GM21717 (cell line): Measurements from ENCODE around the gene BARX1.

Source experiments
- ATAC-seq: cut with Tn5 transposase; IDR thresholded peaks from one replicate; pipeline ENCODE4 v1.9.1; 2021; ENCODE audit warnings: mild to moderate bottlenecking, moderate library complexity; ENCODE audit not compliant: unreplicated experiment

The BARX1 gene

GRCh38 chr9:93929231-93929630, 25.9 kb downstream of the BARX1 start:
- no peak for ATAC-seq

GRCh38 chr9:93922535-93922934, 32.6 kb downstream of the BARX1 start:
- no peak for ATAC-seq

DNA sequence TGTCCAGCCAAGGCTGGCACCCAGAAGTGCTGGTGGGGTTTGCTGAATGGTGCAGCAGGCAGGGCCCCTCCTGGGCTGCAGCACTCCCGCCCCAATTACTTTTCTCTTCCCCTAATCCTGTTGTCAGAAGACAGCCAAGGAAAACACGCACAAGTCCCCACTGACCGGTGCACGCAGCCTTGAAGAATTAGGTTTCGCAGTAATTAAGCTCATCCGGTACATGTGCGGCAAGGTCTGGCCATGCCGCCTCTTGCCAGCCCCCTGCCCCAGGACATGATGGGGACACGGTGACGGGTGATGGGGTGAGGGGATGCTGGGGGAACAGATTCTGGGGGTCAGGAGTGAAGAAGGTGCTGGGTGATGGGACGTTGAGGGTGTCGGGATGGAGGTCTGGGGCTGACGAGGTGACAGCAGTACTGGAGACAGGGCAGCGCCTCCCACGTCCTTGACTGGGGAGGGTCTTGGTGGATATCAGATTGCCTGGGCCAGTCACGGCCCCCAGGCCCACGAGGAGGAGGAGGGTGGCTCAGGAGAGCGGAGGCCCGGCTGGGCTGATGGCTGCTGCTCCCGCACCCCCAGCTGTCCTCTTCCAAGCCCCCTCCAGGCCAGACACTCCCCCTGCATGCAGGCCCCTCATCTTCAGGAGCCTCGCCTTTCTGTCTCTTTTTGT, 34.9 kb downstream of the BARX1 start:
- ATAC-seq, result no peak

GRCh38 chr9:93918061-93918460, 37.1 kb downstream of the BARX1 start:
- ATAC-seq, result no peak

DNA sequence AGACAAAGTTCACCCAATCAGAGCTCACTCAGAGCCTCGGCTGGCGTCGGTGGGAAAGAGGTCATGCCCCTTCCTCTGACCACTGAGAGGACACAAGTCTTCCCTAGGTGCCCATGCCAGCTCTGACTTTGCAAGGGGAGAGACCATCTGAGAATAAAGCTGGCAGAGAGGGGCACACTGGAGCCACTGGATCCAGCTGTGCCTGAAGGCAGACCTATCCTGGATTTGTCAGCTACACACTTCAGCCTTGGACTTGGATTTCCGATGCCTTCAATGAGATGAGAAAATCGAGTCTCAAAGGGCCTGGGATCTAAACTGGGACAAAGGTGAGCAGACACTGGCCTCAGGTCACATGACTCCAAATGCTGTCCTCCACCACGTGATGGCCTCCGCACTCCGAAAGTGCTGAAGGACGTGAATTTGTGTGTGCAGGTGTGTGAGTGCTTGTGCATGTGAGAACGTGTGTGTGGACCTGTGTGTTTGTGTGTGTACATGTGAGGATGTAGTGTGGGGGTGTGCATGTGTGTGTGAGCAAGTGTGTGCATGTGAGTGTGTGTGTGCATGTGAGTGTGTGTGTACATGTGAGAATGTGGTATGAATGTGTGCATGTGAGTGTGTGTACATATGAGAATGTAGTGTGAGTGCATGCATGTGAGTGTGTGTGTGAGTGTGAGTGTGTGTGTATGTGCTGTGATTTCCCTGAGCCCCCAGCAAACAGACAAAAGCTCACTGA, 37.9 kb downstream of the BARX1 start:
- no peak for ATAC-seq

- ATAC-seq, result no peak
These were observed 38.8 kb downstream of the BARX1 start for GRCh38 chr9:93916358-93916757.

DNA sequence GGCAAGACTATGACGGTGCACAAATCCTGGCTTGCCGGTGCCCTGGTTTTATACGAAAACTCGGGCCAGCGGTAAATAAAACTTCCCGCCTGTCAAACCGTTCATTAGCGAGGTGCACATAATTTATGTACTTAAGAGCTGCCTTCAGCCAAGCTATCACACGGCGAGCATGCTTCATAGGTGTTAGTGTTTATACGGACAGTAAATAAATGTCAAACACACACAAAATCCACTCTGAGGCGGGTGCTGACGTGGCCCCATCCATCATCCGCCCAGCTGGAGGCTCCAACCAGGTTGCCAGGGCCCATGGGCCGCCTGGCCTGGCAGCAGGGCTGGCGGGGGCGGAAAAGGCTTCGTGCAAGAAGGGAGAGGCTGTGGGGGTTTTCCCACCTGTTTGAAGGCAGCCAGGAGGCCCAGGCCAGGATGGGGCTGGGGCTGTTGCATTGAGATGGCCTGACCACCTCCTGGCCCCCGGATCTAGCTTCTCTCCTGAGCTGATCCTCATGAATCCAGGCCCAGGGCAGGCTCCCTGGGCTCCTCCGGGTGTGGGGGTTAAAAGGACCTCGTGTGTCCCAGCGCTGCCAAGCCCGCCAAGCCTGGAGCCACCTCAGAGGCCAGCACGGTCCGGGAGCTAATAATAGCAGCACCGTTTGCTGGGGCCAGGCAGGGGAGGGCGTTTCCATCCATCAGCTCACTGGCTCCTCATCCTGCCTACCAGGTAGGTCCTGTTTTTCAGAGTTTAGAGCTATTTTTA, 43.2 kb downstream of the BARX1 start:
- no peak for ATAC-seq

- ATAC-seq, result no peak
These were observed 43.9 kb downstream of the BARX1 start for GRCh38 chr9:93911136-93911745.

GRCh38 chr9:93910598-93910997, 44.6 kb downstream of the BARX1 start:
- no peak for ATAC-seq

GRCh38 chr9:93910196-93910595, 45.0 kb downstream of the BARX1 start:
- no peak for ATAC-seq

GRCh38 chr9:93909242-93909616, 45.9 kb downstream of the BARX1 start:
- no peak for ATAC-seq

DNA sequence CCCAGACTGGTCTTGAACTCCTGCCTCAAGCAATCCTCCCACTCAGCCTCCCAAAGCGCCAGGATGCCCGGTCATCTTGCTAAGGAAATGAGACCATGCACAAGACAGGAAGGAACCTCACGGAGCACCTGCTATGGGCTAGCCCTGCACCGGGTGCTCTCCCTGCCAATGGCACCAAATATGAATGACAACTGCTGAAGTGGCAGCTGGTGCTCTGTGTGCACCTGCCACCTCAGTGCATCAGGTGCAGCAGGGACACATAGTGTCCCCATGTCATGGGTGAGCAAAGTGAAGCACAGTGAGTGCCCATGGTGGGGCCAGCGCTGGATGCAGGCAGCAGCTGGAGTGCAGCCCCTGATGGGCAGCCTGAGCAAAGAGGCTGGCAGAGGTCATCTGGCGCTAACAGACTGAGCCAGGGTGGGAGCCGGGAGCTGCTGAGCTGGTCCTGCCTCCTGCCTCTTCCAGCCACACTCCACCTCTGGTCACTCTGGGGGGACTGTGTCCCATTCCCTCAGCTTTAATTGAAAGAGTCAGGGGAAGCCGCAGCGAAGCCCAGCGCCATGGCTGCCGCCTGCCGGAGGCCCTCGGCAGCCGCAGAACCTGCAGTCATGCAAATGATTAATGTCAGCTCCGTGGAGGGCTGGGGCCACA, 46.4 kb downstream of the BARX1 start:
- no peak for ATAC-seq

- ATAC-seq, result no peak
These were observed 47.5 kb downstream of the BARX1 start for GRCh38 chr9:93907551-93908199.

GRCh38 chr9:93906195-93906880, 48.8 kb downstream of the BARX1 start:
- ATAC-seq, result no peak

DNA sequence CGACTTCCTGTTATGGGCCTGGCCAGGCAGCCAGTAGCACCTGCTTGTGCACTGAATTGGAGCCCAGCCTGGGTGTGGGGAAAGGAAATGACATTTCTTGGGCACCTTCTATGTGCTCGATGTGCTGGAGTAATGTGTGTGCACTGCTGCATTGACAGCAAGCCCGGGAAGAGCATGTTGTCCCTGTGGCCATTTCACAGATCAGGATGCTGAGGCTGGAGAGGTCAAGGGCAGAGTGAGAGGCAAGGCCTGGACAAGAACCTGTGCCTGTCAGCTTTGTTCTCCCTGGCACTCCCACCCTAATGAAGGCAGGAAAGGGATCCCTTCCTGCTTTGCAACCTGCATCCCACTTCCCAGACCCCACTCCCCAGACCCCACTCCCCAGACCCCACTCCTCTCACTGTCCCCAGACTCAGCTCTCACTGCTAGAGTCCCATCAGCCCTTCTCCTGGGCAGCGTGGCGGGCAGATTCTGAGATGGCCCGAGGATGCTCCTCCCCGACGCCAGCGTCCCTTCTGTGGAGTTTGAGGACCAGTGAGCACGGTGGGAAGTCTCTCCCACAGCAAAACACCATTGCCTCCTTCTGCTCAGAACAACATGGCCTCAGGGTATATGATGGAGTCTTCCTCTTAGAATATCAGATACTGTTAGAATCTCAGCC, 49.6 kb downstream of the BARX1 start:
- ATAC-seq, result no peak

DNA sequence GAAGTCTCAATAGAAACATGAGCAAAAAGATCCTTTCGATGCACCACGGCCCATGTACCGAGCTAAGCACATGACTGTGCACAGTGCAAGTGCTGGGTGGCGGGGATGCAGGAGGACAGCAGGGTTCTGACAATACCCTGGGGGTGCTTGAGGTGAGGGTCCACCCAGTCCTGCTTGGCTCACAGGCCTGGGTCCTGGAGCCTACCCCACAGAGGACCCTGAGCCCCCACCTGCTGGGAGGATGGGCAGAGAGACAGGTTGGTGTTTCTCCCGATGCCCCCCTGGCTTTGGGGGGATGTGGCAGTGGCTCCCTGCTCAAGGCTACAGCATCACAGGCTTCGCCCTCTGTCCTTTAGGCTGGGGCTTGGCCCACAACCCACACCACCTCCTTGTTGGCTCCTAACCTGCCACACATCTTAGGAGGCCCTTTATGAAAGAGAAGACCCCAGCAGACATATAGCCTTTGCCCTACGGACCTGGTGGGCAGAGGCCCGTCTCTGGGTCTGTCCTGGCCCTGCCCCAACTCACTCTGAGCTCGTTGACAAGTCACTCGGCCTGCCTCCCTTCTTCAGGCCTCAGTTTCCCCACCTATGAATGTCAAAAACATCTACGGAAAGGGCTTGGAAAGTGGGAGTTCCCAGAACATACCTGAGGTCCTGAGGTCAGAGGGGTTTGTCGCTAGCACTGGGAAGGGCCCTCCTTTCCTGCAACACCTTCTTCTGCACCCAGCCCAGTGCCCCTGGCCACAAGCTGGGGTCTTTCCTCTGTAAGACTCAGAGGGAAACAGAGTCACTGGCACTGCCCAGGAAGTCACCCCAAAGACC, 50.3 kb downstream of the BARX1 start:
- ATAC-seq, result no peak

DNA sequence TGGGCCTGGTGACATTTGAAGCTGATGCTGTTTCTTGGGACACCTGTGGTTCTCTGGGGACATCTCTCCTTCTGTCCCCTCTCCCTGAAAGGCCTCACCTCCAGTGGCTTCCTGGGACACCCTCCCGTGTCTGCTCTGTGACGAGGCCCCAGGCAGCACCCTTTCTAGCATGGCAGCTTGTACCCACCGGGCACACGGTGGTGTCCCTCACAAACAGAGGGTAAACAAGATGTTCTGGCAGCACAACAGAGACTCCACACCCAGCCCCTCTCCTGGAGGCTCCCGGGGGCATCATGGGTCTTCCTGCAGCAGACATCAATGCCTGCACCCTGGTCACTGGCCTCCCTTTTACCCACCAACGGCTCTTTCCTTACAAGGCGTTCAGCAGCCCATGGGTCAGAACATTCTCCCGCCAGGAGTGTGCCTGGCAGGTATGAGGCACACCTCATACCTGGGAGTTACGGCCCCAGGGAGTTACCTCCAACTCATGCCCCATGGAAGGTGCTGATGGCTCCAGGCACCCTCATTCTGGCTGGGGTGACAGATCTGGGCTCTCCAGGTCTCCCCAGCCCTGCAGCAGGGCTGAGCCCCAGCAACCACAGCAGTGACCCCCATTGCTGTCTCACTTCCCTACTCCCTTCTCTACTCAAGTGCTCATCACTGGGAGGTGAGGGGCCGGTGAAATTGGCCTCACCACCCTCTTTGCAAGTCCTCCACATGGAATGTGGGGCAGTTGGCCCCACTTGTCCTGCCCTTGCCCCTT, 51.1 kb downstream of the BARX1 start:
- no peak for ATAC-seq
